ENCODE results near the gene HOXC11.

The HOXC11 gene

GRCh38 chr12:53972722-53973235 is at the start of gene HOXC11:
Gene HOXC11 (plus strand): TSS chr12:53973126. CDS start chr12:53973242, 116 bp downstream.
- no peak for DNase-seq

GRCh38 chr12:53924521-53925405 is 48.2 kb upstream of the HOXC11 start:
- no peak for DNase-seq

GRCh38 chr12:53927220-53928029 is 45.5 kb upstream of the HOXC11 start:
- DNase-seq, result no peak

GRCh38 chr12:53928054-53928835 is 44.7 kb upstream of the HOXC11 start:
- DNase-seq, result no peak

- DNase-seq, result no peak
These were observed 43.4 kb upstream of the HOXC11 start for GRCh38 chr12:53929527-53929926.

GRCh38 chr12:53930591-53931255 is 42.2 kb upstream of the HOXC11 start:
- DNase-seq, result no peak

- DNase-seq, result no peak
These were observed 40.9 kb upstream of the HOXC11 start for GRCh38 chr12:53931844-53932581.

- no peak for DNase-seq
These were observed 40.0 kb upstream of the HOXC11 start for GRCh38 chr12:53932915-53933314.

GRCh38 chr12:53935383-53936341 is 37.3 kb upstream of the HOXC11 start:
- no peak for DNase-seq

- no peak for DNase-seq
These were observed 35.8 kb upstream of the HOXC11 start for GRCh38 chr12:53937099-53937498.

- DNase-seq, result no peak
These were observed 35.2 kb upstream of the HOXC11 start for GRCh38 chr12:53937596-53938325.

- peak; percentile 42 for DNase-seq
These were observed 34.4 kb upstream of the HOXC11 start, which contains the start of gene HOXC13 for GRCh38 chr12:53938326-53939140. Gene HOXC13 (plus strand): TSS chr12:53938831. CDS start chr12:53938907, 76 bp downstream.

- no peak for DNase-seq
These were observed 33.5 kb upstream of the HOXC11 start for GRCh38 chr12:53939141-53940108.

- DNase-seq, result no peak
These were observed 32.4 kb upstream of the HOXC11 start for GRCh38 chr12:53940443-53941014.

- no peak for DNase-seq
These were observed 31.7 kb upstream of the HOXC11 start for GRCh38 chr12:53941187-53941586.

GRCh38 chr12:53941750-53942149 is 31.2 kb upstream of the HOXC11 start:
- DNase-seq, result no peak

- DNase-seq, result no peak
These were observed 30.4 kb upstream of the HOXC11 start for GRCh38 chr12:53942467-53942997.

All from hematopoietic multipotent progenitor cell treated with erythropoietin and hydrocortisone succinate and interleukin-3 and kit ligand, for 4 days (in vitro differentiated cells).